Hepatocyte (in vitro differentiated cells): ENCODE results near the gene NPM1. TPM values are rescaled to one million over a fixed set of nuclear protein-coding genes. Genes with fewer than 3 reads are reported as not detected.
"Not testable (repeated sequence)": the region's sequence is repeated elsewhere in the genome, so short reads cannot be mapped to it uniquely, and the experiment has no call there.

Experiments
- DNase-seq: peaks from one replicate; pipeline ENCODE4 v3.0.0-alpha.2; 2016; ENCODE audit warnings: low spot score
- H2AFZ ChIP-seq: fragments of 200-600 bp; sonication (generic); 2 replicates; pipeline ENCODE4 v1.6.0; 2016; ENCODE audit warnings: antibody characterized with exemption, mild to moderate bottlenecking
- H3K27ac ChIP-seq: fragments of 200-600 bp; sonication (generic); 2 replicates; pipeline ENCODE4 v1.5.1; 2016; ENCODE audit warnings: mild to moderate bottlenecking
- H3K27me3 ChIP-seq: fragments of 200-600 bp; sonication (generic); 2 replicates; pipeline ENCODE4 v1.6.1; 2016
- H3K36me3 ChIP-seq: fragments of 200-600 bp; sonication (generic); replicated peaks from 2 replicates; pipeline ENCODE4 v1.5.1; 2016; ENCODE audit warnings: low read depth; ENCODE audit not compliant: insufficient read depth
- H3K4me1 ChIP-seq: fragments of 200-600 bp; sonication (generic); 2 replicates; pipeline ENCODE4 v1.5.1; 2016; ENCODE audit warnings: mild to moderate bottlenecking, moderate library complexity; ENCODE audit not compliant: insufficient read depth
- H3K4me2 ChIP-seq: fragments of 200-600 bp; sonication (generic); 2 replicates; pipeline ENCODE4 v1.6.0; 2016
- H3K4me3 ChIP-seq: fragments of 200-600 bp; sonication (generic); 2 replicates; pipeline ENCODE4 v1.5.1; 2016; ENCODE audit warnings: mild to moderate bottlenecking
- H3K79me2 ChIP-seq: fragments of 200-600 bp; sonication (generic); 2 replicates; pipeline ENCODE4 v1.6.0; 2017; ENCODE audit warnings: mild to moderate bottlenecking
- H3K9me2 ChIP-seq: fragments of 200-600 bp; sonication (generic); replicated peaks from 2 replicates; pipeline ENCODE4 v1.6.0; 2017; ENCODE audit warnings: mild to moderate bottlenecking; ENCODE audit not compliant: insufficient read depth
- H3K9me3 ChIP-seq: fragments of 200-600 bp; sonication (generic); 2 replicates; pipeline ENCODE4 v1.5.1; 2016; ENCODE audit warnings: low read depth, mild to moderate bottlenecking
- H4K20me1 ChIP-seq: fragments of 200-600 bp; sonication (generic); 2 replicates; pipeline ENCODE4 v1.6.0; 2016; ENCODE audit warnings: mild to moderate bottlenecking; ENCODE audit not compliant: insufficient read depth, poor library complexity, severe bottlenecking
- EZH2 ChIP-seq: fragments of 200-600 bp; sonication (generic); IDR thresholded peaks from 2 replicates; pipeline ENCODE4 v1.6.1; 2016; ENCODE audit warnings: antibody characterized with exemption, mild to moderate bottlenecking, borderline replicate concordance
- EZH2phosphoT487 ChIP-seq: fragments of 200-600 bp; sonication (generic); IDR thresholded peaks from one replicate; pipeline ENCODE4 v1.6.1; 2018; ENCODE audit warnings: antibody characterized with exemption, mild to moderate bottlenecking, low read depth, moderate library complexity; ENCODE audit not compliant: unreplicated experiment, severe bottlenecking
- WGBS: methylation state at CpG from one replicate; pipeline ENCODE4 v1.1.6; 2016; ENCODE audit warnings: low lambda C conversion rate; ENCODE audit errors: missing lambda C conversion rate; 5-methylcytosine and 5-hydroxymethylcytosine counted together
- polyA plus RNA-seq: library from polyadenylated mRNA; unstranded; fragments of >200 nt; fragmentation: Nextera tagmentation; extraction: Ambion mirVana; gene quantifications from 2 replicates; pipeline ENCODE4 v1.2.1, GENCODE V29; 2016
- total RNA-seq: library from RNA; depleted of rRNA; stranded (reverse); fragments of >200 nt; gene quantifications from 2 replicates; pipeline ENCODE4 v1.2.3, GENCODE V29; 2014
- TF ChIP-seq, protein P1 (sequence below): fragments of 200-600 bp; sonication (generic); IDR thresholded peaks from 2 replicates; pipeline ENCODE4 v1.5.1; 2016; ENCODE audit warnings: antibody characterized with exemption, mild to moderate bottlenecking; ENCODE audit not compliant: poor library complexity

Gene NPM1
- total and polyA plus RNA-seq, 2 experiments from 2014 or later = 443 to 1,088 TPM

DNA sequence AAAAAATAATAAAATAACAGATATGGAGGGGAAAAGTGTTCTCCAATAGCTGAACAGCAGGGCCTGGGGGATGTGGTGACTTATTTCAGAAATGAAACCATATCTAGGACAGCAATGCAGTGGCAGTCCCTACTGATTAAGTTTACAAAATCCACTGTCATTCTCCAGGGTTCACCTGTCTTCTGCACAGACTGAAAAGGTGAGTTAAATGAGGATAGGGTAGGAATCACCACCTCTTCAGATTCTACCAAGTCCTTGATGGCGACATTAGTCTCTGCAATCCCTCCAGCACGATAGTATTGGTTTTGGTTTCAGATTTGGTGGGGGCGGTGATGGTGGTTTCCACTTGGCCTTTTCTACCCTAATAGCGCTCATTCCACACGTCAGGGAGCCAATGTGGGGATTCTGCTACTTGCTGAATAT is 32.3 kb upstream of the NPM1 start:
- Histone ChIP-seq H3K27me3 (no peaks in the 10 kb centered on the region), H3K4me2 (no peak overlapping the region), H3K79me2 (no peaks in the 10 kb centered on the region), H3K36me3 (no peaks in the 10 kb centered on the region), H3K4me3 (no peak overlapping the region), H3K4me1 (no peaks in the 10 kb centered on the region), H2AFZ (no peak overlapping the region), H3K9me2 (no peaks in the 10 kb centered on the region), H4K20me1 (no peaks in the 10 kb centered on the region), H3K27ac (no peak overlapping the region), H3K9me3 (no peaks in the 10 kb centered on the region)
- TF ChIP-seq, protein P1, sequence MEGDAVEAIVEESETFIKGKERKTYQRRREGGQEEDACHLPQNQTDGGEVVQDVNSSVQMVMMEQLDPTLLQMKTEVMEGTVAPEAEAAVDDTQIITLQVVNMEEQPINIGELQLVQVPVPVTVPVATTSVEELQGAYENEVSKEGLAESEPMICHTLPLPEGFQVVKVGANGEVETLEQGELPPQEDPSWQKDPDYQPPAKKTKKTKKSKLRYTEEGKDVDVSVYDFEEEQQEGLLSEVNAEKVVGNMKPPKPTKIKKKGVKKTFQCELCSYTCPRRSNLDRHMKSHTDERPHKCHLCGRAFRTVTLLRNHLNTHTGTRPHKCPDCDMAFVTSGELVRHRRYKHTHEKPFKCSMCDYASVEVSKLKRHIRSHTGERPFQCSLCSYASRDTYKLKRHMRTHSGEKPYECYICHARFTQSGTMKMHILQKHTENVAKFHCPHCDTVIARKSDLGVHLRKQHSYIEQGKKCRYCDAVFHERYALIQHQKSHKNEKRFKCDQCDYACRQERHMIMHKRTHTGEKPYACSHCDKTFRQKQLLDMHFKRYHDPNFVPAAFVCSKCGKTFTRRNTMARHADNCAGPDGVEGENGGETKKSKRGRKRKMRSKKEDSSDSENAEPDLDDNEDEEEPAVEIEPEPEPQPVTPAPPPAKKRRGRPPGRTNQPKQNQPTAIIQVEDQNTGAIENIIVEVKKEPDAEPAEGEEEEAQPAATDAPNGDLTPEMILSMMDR = no peak
- TF ChIP-seq EZH2 (no peak), EZH2phosphoT487 (no peak)
- 98% methylated on average over 5 of the region's 5 CpGs for WGBS
- no peak for DNase-seq

DNA sequence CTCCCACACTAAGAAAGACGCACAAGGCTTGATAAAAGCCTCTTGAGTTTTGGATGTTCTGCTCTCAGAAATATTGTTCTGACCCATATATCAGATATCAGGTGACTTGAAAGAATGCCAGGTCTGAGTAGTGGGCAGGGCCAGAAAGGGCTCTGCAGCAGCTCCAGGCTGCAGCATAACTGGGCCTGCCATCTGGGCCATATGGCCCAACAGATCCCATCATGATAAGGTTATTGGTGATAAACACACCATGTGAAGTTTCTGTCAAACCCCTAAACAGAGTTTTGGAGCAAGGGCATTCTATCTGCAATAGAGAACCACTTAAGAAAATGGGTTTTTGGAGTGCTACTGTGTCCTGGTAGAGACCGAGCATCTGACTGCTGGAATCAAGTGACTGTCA is 29.8 kb upstream of the NPM1 start:
- no peaks in the 10 kb centered on the region for H3K4me1 ChIP-seq
- no peak for TF ChIP-seq EZH2phosphoT487
- TF ChIP-seq, protein P1 = no peak
- TF ChIP-seq EZH2 = no peak
- no peaks in the 10 kb centered on the region for H3K9me3 ChIP-seq
- no peak overlapping the region for H2AFZ ChIP-seq
- H3K27ac ChIP-seq = no peak overlapping the region
- WGBS = 100% methylated on average over 2 of the region's 2 CpGs
- no peak overlapping the region for H3K4me2 ChIP-seq
- no peaks in the 10 kb centered on the region for H3K9me2 ChIP-seq
- no peak overlapping the region for H3K4me3 ChIP-seq
- no peaks in the 10 kb centered on the region for H4K20me1 ChIP-seq
- no peaks in the 10 kb centered on the region for H3K27me3 ChIP-seq
- no peaks in the 10 kb centered on the region for H3K79me2 ChIP-seq
- no peak for DNase-seq
- no peaks in the 10 kb centered on the region for H3K36me3 ChIP-seq

DNA sequence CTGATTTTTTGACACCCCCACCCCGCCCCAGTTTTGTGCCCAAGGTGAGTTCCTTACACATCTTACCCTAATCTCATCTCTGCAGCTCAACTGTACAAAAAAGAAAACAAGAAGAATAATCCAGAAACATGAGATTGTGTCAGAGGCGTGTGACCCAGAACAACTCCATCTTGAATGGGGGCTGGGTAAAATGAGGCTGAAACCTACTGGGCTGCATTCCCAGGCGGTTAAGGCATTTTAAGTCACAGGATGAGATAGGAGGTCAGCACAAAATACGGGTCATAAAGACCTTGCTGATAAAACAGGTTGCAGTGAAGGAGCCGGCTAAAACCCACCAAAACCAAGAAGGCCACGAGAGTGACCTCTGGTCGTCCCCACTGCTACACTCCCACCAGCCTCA is 26.5 kb upstream of the NPM1 start:
- not testable (repeated sequence) for H3K9me3 ChIP-seq, H3K36me3 ChIP-seq, H3K79me2 ChIP-seq, H4K20me1 ChIP-seq, H3K4me3 ChIP-seq, DNase-seq, H3K9me2 ChIP-seq, H3K27me3 ChIP-seq, H3K27ac ChIP-seq, H3K4me1 ChIP-seq, H3K4me2 ChIP-seq, H2AFZ ChIP-seq
- WGBS = 56% methylated on average over 7 of the region's 7 CpGs

DNA sequence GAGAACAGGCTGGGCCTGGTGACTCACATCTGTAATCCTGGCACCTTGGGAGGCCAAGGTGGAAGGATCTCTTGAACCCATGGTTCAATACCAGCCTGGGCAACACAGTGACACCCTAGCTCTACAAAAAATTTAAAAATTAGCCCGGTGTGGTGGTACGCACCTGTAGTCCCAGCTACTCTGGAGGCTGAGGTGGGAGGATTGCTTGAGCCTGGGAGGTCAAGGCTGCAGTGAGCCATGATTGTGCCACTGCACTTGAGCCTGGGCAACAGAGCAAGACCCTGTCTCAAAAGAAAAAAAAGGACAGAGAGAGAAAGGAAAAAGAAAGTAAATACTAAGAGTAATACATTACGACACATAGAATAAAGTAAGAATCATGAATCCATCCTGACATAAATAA is 24.4 kb upstream of the NPM1 start:
- not testable (repeated sequence) for H3K4me2 ChIP-seq, H3K27ac ChIP-seq, DNase-seq, H3K4me3 ChIP-seq, H4K20me1 ChIP-seq, H2AFZ ChIP-seq, H3K36me3 ChIP-seq, H3K27me3 ChIP-seq, H3K4me1 ChIP-seq, H3K79me2 ChIP-seq, H3K9me3 ChIP-seq, H3K9me2 ChIP-seq
- WGBS = 96% methylated on average over 3 of the region's 3 CpGs

DNA sequence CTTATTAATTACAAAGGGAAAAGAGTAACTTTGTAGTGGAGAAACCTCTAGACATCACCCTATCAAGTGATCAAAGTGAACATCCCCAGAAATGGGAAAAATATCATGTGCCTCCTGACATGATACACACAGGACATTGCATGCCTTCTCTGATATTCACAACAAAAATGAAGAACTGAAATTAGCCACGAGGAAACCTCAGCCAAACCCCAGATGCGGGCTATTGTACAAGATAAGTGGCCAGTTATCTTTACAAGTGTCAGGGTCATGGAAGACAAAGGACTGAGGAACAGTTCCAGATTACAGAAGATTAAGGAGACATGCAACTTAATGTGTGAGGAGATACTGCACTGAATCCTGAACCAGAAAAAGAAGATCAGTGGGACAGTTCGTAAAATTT is 23.8 kb upstream of the NPM1 start:
- H2AFZ ChIP-seq = no peak overlapping the region
- H4K20me1 ChIP-seq = no peaks in the 10 kb centered on the region
- no peak overlapping the region for H3K4me3 ChIP-seq
- TF ChIP-seq, protein P1 = no peak
- TF ChIP-seq EZH2phosphoT487 (no peak), EZH2 (no peak)
- H3K9me3 ChIP-seq = no peaks in the 10 kb centered on the region
- no peak overlapping the region for H3K27ac ChIP-seq
- H3K9me2 ChIP-seq = no peaks in the 10 kb centered on the region
- 30% methylated on average over 3 of the region's 3 CpGs for WGBS
- no peak for DNase-seq
- no peaks in the 10 kb centered on the region for H3K36me3 ChIP-seq
- no peaks in the 10 kb centered on the region for H3K4me1 ChIP-seq
- H3K79me2 ChIP-seq = no peaks in the 10 kb centered on the region
- H3K4me2 ChIP-seq = no peak overlapping the region
- H3K27me3 ChIP-seq = no peaks in the 10 kb centered on the region
